Measurements from ENCODE around the gene SMO. TPM values are rescaled to one million over a fixed set of nuclear protein-coding genes. Genes with fewer than 3 reads are reported as not detected.

The SMO gene
- total and polyA plus RNA-seq, 9 of the 15 experiments (the other 6 are each of a cell fraction or from before 2014, with no cell fraction given): 0.05 to 0.13 (median 0.10) TPM; not detected in 5

DNA sequence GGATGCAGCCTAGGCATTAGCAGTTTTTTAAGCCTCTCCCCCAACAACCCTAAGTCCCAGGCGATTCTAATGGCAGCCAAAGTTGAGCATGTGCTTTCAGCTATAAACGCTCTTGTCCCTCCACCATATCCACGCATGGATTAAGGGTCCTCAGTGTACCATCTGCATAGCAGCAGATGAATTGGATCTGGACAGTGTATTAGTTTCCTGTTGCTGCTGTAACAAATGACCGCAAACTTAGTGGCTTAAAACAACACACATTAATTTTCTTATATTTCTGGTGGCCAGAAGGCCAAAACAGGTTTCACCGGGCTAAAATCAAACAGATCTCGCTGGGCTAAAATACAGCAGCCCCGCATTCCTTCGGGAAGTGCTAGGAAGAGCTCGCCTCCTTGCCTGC is 30.8 kb upstream of the SMO start:
- FAIRE-seq (no peak), ATAC-seq (no peak), DNase-seq (ENCODE audit: extremely low read depth in 1 of 4, low spot score in 3 of 4) (no peak)
- TF ChIP-seq NFATC3 (IDR thresholded peaks at IDR 0.05): no peak
- no peak for TF ChIP-seq POLR2H (tag; IDR thresholded peaks at IDR 0.05; ENCODE audit: low read depth)
- peak; percentile 96 for TF ChIP-seq ZNF12 (CRISPR knock-in tag; IDR thresholded peaks at IDR 0.05)
- TF ChIP-seq ADNP (tag; IDR thresholded peaks at IDR 0.05): no peak
- no peak for TF ChIP-seq ZNF586 (CRISPR knock-in tag; conservative IDR thresholded peaks at IDR 0.05)
- no peaks in the 10 kb centered on the region for H3K9me3 ChIP-seq (replicated peaks; ENCODE audit: control insufficient read depth, insufficient read depth, low read depth, low read length)
- peaks cover 21 to 41% of the 10 kb centered on the region in 2 experiments; a peak in 4 of 5 replicates for H3K27me3 ChIP-seq (ENCODE audit: control insufficient read depth in 2 of 2, insufficient read depth in 2 of 2, low read length in 2 of 2)
- H3K79me2 ChIP-seq (ENCODE audit: control insufficient read depth, insufficient read depth, low read length): no peaks in the 10 kb centered on the region
- BruUV-seq (replicated peaks): no TSS peak
- no peak overlapping the region for H3K4me3 ChIP-seq
- H3K27ac ChIP-seq (ENCODE audit: extremely low read depth, low read depth, low read length): no peak overlapping the region
- H3K9me1 ChIP-seq (ENCODE audit: control insufficient read depth, insufficient read depth, low read length): no peaks in the 10 kb centered on the region
- no peaks in the 10 kb centered on the region for H3K36me3 ChIP-seq (ENCODE audit: control insufficient read depth, insufficient read depth, low read length)
- WGBS (ENCODE audit: insufficient coverage, low coverage, missing lambda C conversion rate): 3% methylated on average over 9 of the region's 9 CpGs
- no peak overlapping the region for H3K4me2 ChIP-seq (ENCODE audit: insufficient read depth, low read length)
- in situ Hi-C loops (cut with MboI) (no loop called here), intact Hi-C loops (cut with micrococcal nuclease) (no loop called here)
- no peak overlapping the region for H3K9ac ChIP-seq (ENCODE audit: insufficient read depth in 1 of 2, low read depth in 2 of 2, low read length in 2 of 2)
- no peaks in the 10 kb centered on the region for H4K20me1 ChIP-seq (replicated peaks; ENCODE audit: control insufficient read depth, insufficient read depth, low read length)
- ChIA-PET POLR2A (no interaction called here), CTCF (ENCODE audit: low intra/inter-chr PET ratio) (no interaction called here)
- no peaks in the 10 kb centered on the region for H3K4me1 ChIP-seq (replicated peaks in 1 of 2; ENCODE audit: control insufficient read depth in 2 of 2, insufficient read depth in 2 of 2, low read length in 2 of 2)
- no peak overlapping the region for H2AFZ ChIP-seq (ENCODE audit: low read depth, low read length)

DNA sequence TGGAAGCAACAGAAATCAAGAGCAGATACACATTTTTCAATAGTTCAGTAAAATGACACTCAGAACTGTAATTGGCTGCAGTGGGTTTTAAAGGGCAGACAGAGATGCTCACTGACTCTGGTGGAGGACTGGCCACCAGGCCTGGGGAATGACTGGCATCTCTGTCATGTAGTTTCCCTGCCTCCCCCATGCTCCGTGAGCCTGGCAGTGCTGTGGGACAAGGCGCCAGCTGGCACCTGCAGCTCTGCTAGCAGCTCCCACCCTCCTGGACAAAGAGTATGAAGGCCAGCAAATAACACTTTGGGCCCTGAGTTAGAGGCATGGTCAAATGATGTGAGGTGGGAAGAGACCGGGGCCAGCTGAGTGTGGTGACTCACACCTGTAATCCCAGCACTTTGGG is 28.9 kb upstream of the SMO start:
- ATAC-seq (no peak), FAIRE-seq (no peak), DNase-seq (ENCODE audit: extremely low read depth in 1 of 4, low spot score in 3 of 4) (peak in 1 of 4 experiments; percentile 7)
- no peaks in the 10 kb centered on the region for H3K79me2 ChIP-seq (ENCODE audit: control insufficient read depth, insufficient read depth, low read length)
- no peak overlapping the region for H2AFZ ChIP-seq (ENCODE audit: low read depth, low read length)
- 3% methylated on average over 3 of the region's 3 CpGs for WGBS (ENCODE audit: insufficient coverage, low coverage, missing lambda C conversion rate)
- in situ Hi-C loops (cut with MboI) (no loop called here), intact Hi-C loops (cut with micrococcal nuclease) (no loop called here)
- BruUV-seq (replicated peaks): no TSS peak
- no peak overlapping the region for H3K9ac ChIP-seq (ENCODE audit: insufficient read depth in 1 of 2, low read depth in 2 of 2, low read length in 2 of 2)
- H3K27ac ChIP-seq (ENCODE audit: extremely low read depth, low read depth, low read length): no peak overlapping the region
- no peak for TF ChIP-seq RBBP5 (IDR thresholded peaks at IDR 0.05; ENCODE audit: borderline replicate concordance, insufficient read depth, low read length, poor library complexity, severe bottlenecking)
- TF ChIP-seq PRMT5 (CRISPR knock-in tag; IDR thresholded peaks at IDR 0.05): no peak
- TF ChIP-seq NCOA6 (IDR thresholded peaks at IDR 0.05): no peak
- no peak for TF ChIP-seq RAD51 (IDR thresholded peaks at IDR 0.05; ENCODE audit: borderline replicate concordance, low read depth)
- no peak for TF ChIP-seq FOXP1 (CRISPR knock-in tag; IDR thresholded peaks at IDR 0.05)
- no peak for TF ChIP-seq PHB2 (IDR thresholded peaks at IDR 0.05; ENCODE audit: low read depth)
- no peaks in the 10 kb centered on the region for H3K4me1 ChIP-seq (replicated peaks in 1 of 2; ENCODE audit: control insufficient read depth in 2 of 2, insufficient read depth in 2 of 2, low read length in 2 of 2)
- no peaks in the 10 kb centered on the region for H3K36me3 ChIP-seq (ENCODE audit: control insufficient read depth, insufficient read depth, low read length)
- CTCF ChIA-PET (ENCODE audit: low intra/inter-chr PET ratio): no interaction called here
- no peak overlapping the region for H3K4me2 ChIP-seq (ENCODE audit: insufficient read depth, low read length)
- no peaks in the 10 kb centered on the region for H3K9me1 ChIP-seq (ENCODE audit: control insufficient read depth, insufficient read depth, low read length)
- H3K27me3 ChIP-seq (ENCODE audit: control insufficient read depth in 2 of 2, insufficient read depth in 2 of 2, low read length in 2 of 2): peaks cover 20 to 33% of the 10 kb centered on the region in 2 experiments; a peak in 4 of 5 replicates
- H4K20me1 ChIP-seq (replicated peaks; ENCODE audit: control insufficient read depth, insufficient read depth, low read length): no peaks in the 10 kb centered on the region
- no peaks in the 10 kb centered on the region for H3K9me3 ChIP-seq (replicated peaks; ENCODE audit: control insufficient read depth, insufficient read depth, low read depth, low read length)
- no peak overlapping the region for H3K4me3 ChIP-seq
- POLR2A ChIA-PET: interaction anchor here (0.6 to 1.7 kb wide), 6 partner anchors 9 to 1107 kb away, joined by 3 to 6 read pairs (median 3); no protein-coding TSS in a partner anchor

Data from K562 (cell line).